GM18868 (cell line): ENCODE results near the gene VNN1.
A peak's percentile ranks its signal among the peaks of the same experiment; 100 is the strongest.
"Not testable (repeated sequence)": the region's sequence is repeated elsewhere in the genome, so short reads cannot be mapped to it uniquely, and the experiment has no call there.

ENCODE experiments used
- ATAC-seq: cut with Tn5 transposase; IDR thresholded peaks from one replicate; pipeline ENCODE4 v1.9.1; 2021; ENCODE audit warnings: mild to moderate bottlenecking, moderate library complexity; ENCODE audit not compliant: unreplicated experiment

VNN1 gene

DNA sequence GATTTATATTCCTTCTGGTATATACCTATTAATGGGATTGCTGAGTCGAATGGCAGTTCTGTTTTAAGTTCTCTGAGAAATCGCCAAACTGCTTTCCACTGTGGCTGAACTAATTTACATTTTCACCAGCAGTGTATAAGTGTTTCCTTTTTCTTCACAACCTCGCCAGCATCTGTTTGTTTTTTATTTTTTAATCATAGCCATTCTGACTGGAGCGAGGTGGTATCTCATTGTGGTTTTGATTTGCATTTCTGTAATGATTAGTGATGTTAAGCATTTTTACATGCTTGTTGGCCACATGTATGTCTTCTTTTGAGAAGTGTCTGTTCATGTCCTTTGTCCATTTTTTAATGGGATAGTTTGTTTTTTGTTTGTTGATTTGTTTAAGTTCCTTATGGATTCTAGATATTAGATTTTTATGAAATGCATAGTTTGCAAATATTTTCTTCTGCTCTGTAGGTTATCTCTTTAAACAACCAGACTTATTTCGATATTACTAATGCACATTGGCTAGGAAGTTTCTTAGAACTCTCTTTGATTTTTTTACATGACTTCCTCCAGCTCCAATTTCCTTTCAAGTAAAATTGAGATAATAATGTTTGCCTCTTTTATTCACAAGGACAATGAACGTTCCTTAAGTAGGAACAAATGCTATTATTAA, 12.2 kb upstream of the VNN1 start:
- ATAC-seq, result no peak

DNA sequence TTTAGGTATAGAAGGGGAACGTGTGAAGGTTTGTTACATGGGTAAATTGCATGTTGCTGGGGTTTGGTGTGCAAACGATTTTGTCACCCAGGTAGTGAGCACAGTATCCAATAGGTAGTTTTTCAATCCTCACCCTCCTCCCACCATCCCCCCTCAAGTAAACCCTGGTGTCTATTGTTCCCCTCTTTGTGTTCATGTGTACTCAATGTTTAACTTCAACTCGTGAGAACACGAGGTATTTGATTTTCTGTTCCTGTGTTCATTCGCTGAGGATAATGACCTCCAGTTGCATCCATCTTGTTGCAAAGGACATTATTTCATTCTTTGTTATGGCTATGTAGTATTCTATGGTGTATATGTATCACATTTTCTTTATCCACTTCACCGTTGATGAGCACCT, 11.6 kb upstream of the VNN1 start:
- ATAC-seq, result no peak

DNA sequence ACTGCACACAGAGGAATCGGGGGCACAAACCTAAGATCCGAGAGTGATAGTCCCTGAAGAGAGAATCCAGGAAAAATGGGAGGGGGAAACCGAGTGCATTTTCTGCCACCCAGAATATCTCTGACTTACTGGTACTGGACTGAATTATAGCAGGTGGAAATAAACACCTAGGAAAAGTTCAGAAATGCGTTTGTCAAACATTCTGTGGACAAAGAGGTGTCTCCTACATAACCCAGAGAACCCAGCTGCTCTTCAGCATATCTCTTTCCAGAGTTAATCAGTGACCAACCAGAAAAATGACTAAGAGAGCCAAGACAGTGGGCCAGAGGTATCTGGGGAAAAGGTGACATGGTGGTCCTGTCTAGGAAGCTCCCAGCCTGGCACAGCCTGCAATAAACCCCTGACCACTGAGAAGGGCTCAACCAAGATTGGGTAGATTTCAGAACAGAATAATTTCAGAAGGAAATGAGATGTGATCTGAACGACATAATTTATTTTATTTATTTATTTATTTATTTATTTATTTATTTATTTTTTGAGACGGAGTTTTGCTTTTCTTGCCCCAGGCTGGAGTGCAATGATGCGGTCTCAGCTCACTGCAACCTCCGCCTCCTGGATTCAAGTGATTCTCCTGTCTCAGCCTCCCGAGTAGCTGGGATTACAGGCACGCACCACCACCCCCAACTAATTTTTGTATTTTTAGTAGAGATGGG, 6.0 kb upstream of the VNN1 start:
- no peak for ATAC-seq

DNA sequence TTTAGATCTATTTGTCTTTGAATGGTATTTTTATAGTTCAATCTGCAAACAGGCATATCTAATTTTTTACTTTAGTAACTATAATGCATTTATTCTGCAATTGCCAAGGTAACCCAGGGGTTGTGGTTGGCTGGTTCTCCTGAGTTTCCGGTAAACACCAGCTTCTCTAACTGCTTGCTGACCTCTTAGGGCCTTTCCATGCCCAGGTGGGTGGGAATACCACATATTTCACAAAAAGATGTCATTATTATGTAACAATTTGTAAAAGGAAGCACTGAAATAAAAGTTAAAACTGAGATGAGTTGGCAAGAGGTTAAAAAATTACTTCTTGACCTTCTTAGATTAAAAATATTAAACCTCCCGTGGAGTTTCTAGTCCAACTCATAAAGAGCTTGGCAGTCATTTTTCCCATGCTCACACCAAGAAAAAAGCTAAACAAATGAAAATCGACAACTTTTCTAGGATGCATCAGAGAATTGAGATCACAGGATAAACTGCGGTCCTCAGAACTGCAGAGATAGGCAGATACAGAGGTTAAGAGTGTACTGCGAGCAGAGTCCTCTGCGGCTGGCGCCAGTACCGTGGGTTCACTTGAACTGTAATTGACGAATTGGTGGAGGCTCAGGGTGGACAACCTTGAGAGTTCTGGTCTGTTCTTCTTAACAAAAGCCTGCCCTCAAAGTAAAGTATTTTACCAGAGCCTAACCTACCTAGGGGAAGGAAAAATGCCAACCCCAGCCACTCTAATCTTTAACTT, 2.2 kb upstream of the VNN1 start:
- no peak for ATAC-seq

DNA sequence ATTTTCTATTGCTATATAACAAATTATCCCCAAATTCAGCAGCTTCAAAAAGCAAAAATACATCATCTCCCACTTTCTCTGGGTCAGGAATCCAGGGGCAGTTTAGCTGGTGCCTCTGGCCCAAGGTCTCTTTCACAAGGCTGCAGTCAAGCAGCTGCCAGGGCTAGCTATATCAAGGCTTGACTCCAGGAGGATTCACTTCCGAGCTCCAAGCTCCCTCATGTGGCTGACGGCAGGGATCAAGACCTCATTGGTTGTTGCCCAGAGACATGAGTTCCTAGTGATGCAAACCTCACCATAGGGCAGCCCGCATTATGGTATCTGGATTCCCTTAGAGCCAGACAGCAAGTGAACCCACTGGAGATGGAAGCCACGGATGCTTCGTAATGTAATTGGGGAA, 1.3 kb upstream of the VNN1 start:
- ATAC-seq, result no peak

DNA sequence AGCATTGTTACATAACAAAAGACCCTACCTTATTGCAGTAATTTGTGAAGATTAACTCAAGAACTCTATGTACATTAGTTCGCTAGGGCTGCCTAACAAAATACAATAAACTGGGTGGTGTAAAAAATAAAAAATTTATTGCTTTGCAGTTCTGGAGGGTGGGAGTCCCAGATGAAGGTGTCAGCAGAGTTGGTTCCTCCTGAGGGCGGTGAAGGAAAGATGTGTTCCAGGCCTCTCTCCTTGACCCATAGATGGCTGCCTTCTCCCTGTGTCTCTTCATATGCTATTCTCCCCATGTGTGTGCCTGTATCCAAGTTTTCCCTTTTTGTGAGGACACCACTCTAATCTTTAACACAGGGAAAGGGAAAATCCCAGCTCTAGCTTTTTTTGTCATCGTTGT, 305 bp upstream of the VNN1 start:
- no peak for ATAC-seq

DNA sequence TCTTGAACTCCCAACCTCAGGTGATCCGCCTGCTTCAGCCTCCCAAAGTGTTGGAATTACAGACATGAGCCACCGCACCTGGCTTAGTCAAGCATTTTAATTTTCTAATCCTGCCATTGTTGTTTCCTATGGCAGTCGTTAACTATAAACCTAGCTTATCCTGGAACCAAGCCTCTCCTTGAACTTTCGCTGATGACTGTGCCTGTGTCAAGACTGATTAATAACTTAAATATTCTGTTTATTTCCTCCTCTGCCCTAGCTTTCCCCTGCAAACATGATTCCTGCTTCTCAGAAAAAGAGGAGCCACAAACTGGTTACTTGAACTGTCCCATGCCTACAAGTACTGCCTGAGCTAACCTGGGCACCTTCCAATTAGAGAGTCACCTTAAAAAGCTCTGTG, 1.5 kb downstream of the VNN1 start:
- no peak for ATAC-seq

DNA sequence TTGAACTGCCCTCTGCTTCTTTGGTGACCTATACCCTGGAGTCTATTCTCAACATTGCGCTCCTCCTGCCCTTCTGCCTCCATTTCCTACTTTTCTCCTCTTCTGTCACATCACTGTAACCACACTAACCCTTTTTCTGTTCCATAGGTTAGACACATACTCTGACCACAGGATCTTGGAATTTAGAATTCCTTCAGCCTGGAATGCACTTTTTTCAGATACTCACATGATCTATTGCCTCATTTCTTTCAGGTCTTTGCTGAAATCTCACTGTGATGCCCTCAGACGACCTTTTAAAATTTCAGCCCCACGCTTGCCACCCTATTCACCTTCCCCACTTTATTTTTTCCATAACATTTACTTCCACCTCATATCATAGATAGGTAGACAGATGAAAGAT, 5.1 kb downstream of the VNN1 start:
- no peak for ATAC-seq

DNA sequence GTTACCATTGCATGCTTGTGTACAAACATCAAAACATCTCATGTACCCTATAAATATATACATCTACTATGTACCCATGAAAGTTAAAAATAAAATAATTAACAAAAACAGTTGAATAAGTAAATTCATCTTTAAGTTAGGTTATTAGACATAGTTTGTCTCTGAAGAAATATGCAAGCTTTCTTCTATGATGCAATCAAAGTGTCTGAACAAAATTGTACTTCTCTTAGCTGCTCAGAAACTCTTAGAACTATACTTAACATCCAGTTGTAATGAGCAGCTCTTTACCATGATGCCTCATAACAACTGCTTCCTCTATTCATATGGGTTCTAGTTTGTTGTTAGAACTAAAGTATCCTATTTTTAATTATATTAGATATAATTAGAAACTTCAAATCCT, 5.9 kb downstream of the VNN1 start:
- ATAC-seq, result no peak

DNA sequence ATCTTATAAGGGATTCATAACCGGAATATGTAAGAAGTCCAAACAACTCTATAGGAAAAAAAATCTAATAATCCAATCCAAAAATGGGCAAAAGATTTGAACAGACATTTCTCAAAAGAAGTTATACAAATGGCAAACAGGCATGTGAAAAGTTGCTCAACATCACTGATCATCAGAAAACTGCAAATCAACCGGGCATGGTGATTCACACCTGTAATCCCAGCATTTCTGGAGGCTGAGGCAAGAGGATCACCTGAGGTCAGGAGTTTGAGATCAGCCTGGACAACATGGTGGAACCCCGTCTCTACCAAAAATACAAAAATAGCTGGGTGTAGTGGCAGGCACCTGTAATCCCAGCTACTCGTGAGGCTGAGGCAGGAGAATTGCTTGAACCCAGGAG, 7.1 kb downstream of the VNN1 start:
- ATAC-seq, result not testable (repeated sequence)

DNA sequence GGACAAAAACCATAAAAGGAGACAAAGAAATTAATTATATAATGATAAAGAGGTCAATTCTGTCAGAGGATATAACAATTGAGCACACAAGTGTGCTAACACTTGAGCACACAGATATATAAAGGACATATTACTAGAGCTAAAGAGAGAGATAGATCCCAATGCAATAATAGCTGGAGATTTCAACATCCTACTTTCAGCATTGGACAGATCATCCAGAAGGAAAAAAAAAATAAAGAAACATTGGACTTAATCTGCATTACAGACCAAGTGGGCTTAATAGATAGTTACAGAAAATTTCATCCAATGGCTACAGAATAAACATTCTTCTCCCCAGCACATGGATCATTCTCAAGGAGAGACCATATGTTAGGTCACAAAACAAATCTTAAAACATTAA, 9.9 kb downstream of the VNN1 start:
- no peak for ATAC-seq

DNA sequence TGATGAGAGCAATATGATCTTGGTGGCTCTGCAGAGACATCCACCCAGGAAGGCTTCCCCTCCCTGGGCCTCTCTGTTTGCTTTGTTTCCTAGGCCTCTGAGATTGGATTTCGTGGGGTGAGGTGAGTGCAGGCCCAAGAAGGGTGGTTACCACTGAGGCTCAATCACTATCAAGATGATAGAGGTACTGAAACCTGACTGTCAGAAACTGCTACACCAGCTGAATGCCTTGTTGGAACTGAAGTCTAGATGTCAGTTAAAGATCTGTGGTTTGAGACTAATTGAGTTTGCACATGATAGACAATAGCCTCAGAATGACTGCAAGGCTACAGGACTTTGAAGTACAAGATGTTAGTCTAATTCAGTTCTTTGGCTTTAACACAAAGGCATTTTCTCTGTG, 15.2 kb downstream of the VNN1 start:
- peak; percentile 96 for ATAC-seq

DNA sequence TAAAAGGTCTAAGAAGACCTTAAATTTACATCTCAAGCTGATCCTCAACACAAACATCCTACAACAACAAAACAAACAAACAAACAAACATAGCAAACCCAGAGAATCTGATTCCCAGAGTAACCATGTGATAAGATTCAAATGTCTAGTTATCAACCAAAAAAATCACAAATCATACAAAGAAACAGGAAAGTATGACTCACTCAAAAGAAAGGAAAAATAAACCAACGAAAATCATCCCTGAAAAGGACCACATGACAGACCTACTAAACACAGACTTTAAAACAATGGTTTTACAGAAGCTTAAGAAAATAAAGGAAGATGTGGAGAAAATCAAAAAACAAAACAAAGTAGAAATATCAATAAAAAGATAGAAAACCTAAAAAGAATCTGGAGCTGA, 18.1 kb downstream of the VNN1 start:
- ATAC-seq, result no peak

DNA sequence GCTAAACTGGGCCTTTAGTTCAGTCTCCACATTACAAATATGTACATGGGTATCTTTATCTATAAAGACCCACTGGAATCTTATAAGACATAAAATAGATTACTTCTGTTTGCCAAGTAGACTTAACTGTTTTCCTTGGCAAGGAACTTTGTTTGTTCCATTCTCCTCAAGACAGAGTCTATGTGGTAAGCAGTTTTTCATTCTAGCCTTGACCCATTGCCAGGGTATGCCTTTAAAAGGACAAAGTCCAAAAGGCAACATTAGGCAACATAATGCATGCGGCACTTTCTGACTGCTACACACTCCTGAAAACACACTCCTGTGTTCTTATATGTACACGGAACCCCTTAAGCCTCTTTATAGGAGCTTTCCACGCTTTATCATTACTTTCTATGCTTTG, 20.4 kb downstream of the VNN1 start:
- ATAC-seq, result no peak

DNA sequence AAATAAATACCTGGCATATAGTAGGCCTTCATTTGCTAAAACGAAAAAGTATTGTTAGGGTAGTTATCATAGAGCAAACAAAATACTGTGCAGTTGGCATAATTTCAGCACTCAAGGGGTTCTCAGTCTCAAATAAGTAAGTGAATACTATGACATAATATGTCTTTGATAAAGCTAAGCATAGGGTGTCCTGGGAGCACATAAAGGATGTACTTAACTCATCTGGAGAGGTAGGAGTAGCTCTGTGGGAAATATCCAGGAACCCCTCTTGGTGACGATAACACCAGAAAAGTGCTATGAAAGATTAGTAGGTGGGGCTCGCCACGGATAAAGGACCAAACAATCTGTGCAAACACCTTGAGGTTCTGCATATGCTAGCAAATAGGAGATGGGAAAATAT, 23.2 kb downstream of the VNN1 start:
- no peak for ATAC-seq

DNA sequence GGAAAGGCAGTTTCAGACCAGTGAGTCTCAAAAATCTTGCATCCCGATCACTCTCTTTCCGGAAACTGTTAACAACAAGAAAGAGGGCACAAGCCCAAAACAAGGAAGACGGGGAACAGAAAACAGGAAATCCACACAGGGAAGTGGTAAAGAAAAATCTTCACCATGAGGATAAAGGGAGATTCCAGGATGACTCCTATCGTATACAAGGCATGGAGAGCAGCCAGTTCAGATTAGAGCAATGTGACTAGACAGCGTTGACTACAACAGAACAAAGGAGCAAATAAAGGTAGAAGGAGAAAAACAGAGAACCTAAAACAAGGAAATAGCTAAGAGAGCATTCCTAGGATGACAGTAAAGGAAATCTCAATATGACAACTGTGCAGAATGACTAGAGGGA, 26.5 kb downstream of the VNN1 start:
- no peak for ATAC-seq

DNA sequence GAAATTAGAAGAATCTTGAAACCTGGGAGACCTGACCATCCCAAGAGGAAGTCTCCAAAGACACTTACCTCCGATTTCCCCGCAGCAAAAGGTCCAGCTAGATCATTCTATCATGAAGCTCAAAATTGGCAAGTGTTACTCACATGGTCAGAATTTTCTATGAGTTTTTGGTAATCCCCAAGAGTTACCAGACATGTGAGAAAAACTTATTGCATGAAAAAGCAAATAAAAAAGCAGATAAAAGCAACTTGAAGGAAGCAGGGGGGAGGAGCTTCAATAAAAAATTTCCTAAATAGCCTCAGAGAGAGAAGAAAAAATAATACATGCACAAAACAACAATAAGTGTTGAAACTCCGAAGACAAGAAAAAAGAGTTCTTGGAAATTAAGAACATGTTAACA, 27.3 kb downstream of the VNN1 start:
- ATAC-seq, result no peak

DNA sequence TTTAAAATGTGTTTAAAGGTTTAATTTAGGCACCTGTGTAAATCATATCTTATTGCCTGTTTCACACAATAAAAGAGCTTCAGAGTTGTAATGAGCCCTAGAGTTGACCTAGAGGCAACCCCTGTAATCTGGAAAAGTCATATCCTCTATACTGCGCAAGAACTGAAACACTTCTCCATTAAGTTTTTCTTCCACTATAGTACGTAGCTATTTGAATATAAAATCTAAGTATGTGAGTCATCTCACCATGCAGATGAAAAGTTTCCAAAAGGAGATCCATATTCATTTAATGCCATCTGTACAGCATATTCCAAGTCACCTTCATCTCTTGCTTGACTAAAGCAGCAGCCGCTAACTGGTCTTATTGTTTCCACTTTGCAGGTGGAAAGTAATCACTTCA, 28.8 kb downstream of the VNN1 start:
- ATAC-seq, result no peak

DNA sequence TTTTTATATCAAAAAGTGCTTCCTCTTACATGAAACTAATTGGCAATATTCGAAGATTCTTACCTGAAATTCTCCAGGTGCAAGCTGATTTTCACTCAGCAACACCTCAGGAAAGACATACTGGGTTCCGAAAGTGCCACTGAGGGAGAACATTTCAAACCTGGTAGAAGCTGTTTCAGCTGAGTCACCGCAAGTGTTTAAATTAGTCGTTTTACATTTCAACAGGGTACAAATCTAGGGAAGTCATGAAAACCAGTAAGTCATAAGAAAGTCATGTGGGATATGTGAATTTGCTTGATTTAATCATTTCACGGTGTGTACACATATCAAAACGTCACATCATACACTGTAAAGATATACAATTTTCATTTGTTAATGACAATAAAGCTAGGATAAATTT, 29.6 kb downstream of the VNN1 start:
- no peak for ATAC-seq

DNA sequence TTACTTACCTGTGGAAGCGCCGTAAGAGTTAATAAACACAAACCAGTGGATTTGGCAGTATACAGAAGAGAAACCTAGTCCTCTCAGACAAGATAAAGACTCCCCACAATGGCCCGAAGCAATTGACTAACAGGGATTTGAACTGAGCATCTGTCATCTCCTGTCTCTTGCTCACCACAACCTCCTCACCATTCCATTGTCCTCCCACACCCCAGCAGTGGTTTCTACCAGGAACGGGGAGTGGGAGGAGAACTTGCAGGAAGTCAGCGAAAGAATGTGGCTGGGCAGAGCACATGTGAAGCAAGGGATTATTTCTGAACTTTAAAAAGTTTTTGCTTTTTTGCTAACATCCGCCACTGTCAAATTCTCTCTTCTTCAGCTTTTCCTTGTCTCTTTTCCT, 30.3 kb downstream of the VNN1 start:
- ATAC-seq, result no peak

DNA sequence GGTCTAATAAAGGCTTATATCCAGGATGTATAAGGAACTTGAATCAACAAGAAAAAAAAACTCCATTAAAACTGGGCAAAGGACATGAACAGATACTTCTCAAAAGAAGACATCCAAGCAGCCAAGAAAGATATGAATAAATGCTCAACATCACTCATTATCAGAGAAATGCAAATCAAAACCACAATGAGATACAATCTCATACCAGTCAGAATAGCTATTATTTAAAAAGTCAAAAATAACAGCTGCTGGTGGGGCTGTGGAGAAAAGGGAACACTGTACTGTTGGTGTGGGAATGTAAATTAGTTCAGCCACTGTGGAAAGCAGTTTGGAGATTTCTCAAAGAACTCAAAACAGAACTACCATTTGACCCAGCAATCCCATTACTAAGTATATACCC, 34.8 kb downstream of the VNN1 start:
- ATAC-seq, result not testable (repeated sequence)

DNA sequence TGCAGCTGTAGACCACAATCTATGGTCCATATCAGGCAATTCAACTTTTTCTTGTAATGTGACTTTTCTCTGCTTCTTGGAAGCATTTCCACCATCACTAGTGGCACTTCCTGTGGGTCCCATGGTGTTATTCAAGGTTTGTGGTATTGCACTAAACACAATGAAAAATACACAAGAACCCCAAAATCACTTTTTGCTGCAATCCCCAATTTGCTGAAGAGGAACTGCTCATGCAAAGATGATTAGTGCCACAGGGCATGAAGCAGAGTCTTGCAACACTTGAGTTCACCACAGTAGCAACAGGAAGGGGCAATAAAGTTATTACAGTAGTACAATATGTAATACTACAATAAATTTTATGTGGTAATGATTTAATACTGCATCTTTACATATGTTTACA, 38.1 kb downstream of the VNN1 start:
- ATAC-seq, result no peak
